Retinal pigment epithelial cell (primary cell): ENCODE data around the gene RB1.

ENCODE experiments used
- DNase-seq: peaks from one replicate; pipeline ENCODE4 v3.0.0-alpha.2; 2010; ENCODE audit warnings: low read depth
- H3K4me3 ChIP-seq: 2 replicates; pipeline ENCODE4 v1.5.1; 2011; ENCODE audit warnings: mild to moderate bottlenecking, low read length, control low read depth, moderate library complexity
- CTCF ChIP-seq: conservative IDR thresholded peaks from 2 replicates; pipeline ENCODE4 v1.5.1; 2011; ENCODE audit warnings: low read depth, low read length, control low read depth, inconsistent platforms

Gene RB1

GRCh38 chr13:48263196-48263595 is 40.4 kb upstream of the RB1 start:
- no peak overlapping the region for H3K4me3 ChIP-seq
- TF ChIP-seq CTCF: no peak
- no peak for DNase-seq

- no peak for DNase-seq
- TF ChIP-seq CTCF: no peak
Observed at GRCh38 chr13:48264058-48264457, 39.5 kb upstream of the RB1 start.

GRCh38 chr13:48265217-48265815 is 38.2 kb upstream of the RB1 start:
- TF ChIP-seq CTCF: no peak
- no peak overlapping the region for H3K4me3 ChIP-seq
- DNase-seq: no peak

More at GRCh38 chr13:48264058-48264457, 39.5 kb upstream of the RB1 start:
- no peak overlapping the region for H3K4me3 ChIP-seq

GRCh38 chr13:48266150-48266549 is 37.4 kb upstream of the RB1 start:
- H3K4me3 ChIP-seq: no peak overlapping the region
- no peak for DNase-seq
- TF ChIP-seq CTCF: no peak

- TF ChIP-seq CTCF: no peak
- DNase-seq: no peak
- H3K4me3 ChIP-seq: no peak overlapping the region
Observed at GRCh38 chr13:48266701-48267639, 36.6 kb upstream of the RB1 start.

- no peak for DNase-seq
- TF ChIP-seq CTCF: no peak
- no peak overlapping the region for H3K4me3 ChIP-seq
Observed at GRCh38 chr13:48268019-48268418, 35.5 kb upstream of the RB1 start.
